RWPE1 (cell line): ENCODE measurements around the gene TMEM263.

ENCODE experiments used
- CTCF ChIA-PET: fragments of 350-600 bp; sonication (Branson Sonifier 250); formaldehyde crosslinking; extraction: SDS; loops from one replicate; lab custom pipeline; 2021; lab: Yijun Ruan, JAX
- POLR2A ChIA-PET: fragments of 400-600 bp; formaldehyde crosslinking; extraction: SDS; loops from one replicate; lab custom pipeline; 2020; ENCODE audit warnings: antibody characterized with exemption; ENCODE audit not compliant: low non-redundant PET; lab: Yijun Ruan, JAX
- DNase-seq: peaks from one replicate; pipeline ENCODE4 v3.0.0; 2012; ENCODE audit warnings: low spot score
- H3K27ac ChIP-seq: fragments of 450-650 bp; 2 replicates; pipeline ENCODE4 v1.5.1; 2017
- TF ChIP-seq, protein P1 (sequence below): fragments of 450-650 bp; conservative IDR thresholded peaks from 2 replicates; pipeline ENCODE4 v1.5.1; 2017; ENCODE audit warnings: low read depth, mild to moderate bottlenecking

The TMEM263 gene

GRCh38 chr12:106911581-106911980 lies 44.1 kb upstream of the TMEM263 start:
- POLR2A ChIA-PET, result no interaction called here
- CTCF ChIA-PET, result interaction anchor here (1.0 kb wide), 1 partner anchor 8 kb away, joined by 3 read pairs; no protein-coding TSS in a partner anchor
- no peak for DNase-seq
- H3K27ac ChIP-seq, result no peak overlapping the region
- TF ChIP-seq, protein P1, sequence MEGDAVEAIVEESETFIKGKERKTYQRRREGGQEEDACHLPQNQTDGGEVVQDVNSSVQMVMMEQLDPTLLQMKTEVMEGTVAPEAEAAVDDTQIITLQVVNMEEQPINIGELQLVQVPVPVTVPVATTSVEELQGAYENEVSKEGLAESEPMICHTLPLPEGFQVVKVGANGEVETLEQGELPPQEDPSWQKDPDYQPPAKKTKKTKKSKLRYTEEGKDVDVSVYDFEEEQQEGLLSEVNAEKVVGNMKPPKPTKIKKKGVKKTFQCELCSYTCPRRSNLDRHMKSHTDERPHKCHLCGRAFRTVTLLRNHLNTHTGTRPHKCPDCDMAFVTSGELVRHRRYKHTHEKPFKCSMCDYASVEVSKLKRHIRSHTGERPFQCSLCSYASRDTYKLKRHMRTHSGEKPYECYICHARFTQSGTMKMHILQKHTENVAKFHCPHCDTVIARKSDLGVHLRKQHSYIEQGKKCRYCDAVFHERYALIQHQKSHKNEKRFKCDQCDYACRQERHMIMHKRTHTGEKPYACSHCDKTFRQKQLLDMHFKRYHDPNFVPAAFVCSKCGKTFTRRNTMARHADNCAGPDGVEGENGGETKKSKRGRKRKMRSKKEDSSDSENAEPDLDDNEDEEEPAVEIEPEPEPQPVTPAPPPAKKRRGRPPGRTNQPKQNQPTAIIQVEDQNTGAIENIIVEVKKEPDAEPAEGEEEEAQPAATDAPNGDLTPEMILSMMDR, result no peak

DNA sequence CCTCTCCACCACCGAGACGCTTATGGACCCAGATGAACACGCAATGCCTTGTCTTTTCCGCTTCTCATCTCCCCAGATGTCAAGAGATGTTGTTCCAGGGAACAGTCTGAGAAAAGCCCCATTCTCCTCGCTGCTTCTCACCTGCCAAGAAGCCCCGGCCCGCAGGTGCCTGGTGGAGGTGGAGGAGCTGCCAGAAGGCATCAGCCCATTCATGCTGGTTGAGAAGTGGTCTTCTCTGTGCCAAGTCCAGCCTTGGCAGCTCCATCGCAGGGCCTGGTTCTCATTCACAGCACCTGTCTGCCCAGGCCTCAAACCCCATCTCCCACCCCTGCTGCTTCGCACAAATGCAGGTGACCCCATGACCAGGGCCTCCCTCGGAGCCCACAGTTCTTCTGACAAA lies 42.3 kb upstream of the TMEM263 start:
- TF ChIP-seq, protein P1, result no peak
- H3K27ac ChIP-seq, result no peak overlapping the region
- POLR2A ChIA-PET, result no interaction called here
- DNase-seq, result no peak
- CTCF ChIA-PET, result no interaction called here

DNA sequence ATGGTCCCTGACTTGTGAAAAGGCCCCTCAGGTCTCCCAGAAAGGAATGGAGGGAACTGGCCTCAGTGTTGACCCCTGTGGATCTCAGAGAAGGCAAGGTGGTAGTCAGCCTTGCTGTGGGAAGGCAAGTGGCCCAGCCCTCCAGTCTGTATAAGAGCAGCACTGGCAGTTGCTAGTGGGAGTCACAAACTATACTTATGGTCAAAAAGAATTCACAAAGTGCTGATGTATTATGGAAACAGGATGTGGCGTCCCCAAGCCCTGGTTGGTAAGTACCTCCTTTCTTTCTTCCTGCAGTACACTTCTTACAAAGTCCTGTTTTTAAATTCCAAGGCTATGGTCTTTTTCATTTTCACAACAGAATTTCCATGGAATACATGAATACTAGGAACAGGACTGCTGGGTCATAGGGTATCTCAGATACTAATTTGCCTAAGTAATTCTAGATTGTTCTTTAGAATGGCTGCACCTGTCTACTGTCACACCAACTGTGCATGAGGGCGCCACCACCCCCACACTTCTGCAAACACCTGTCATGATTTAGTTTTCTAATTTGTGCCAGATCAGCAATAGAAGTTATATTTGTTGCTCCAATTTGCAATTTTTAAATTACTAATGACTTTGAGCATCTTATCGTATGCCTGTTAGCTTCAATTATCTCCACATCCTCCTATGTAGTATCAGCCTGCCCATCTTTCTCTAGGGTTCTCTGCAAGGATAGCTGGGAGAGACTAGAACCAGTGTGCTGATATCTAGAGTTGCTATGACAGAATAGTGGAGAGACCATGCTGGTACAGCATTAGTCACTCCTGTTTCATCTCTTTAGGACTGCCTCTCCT lies 40.7 kb upstream of the TMEM263 start:
- ChIA-PET POLR2A (no interaction called here), CTCF (interaction anchor here (0.6 kb wide), 1 partner anchor 557 kb away, joined by 4 read pairs; no protein-coding TSS in a partner anchor)
- H3K27ac ChIP-seq, result no peak overlapping the region
- TF ChIP-seq, protein P1, result no peak
- DNase-seq, result no peak

DNA sequence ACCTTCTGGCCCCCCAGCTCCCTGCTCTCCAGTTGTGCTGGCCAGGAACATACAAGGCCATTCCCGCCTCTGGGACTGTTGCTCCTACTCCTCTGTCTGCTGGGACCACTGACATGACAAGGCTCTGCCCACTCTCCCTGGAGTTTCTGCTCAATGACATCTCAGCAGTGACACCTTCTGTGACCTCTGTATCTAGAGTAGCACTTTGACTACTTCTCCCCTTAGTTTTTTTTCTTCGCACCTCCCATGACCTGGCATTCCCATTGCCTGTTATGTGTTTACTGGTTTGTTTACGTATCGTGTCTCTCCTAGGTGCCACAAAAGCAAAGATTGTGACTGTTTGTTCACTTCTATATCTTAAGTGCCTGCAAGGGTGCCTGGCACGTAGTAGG lies 40.1 kb upstream of the TMEM263 start:
- ChIA-PET CTCF (interaction anchor here (0.6 kb wide), 1 partner anchor 557 kb away, joined by 4 read pairs; no protein-coding TSS in a partner anchor), POLR2A (no interaction called here)
- DNase-seq, result no peak
- TF ChIP-seq, protein P1, result no peak
- H3K27ac ChIP-seq, result no peak overlapping the region

- H3K27ac ChIP-seq, result no peak overlapping the region
- ChIA-PET POLR2A (no interaction called here), CTCF (interaction anchor here (0.7 kb wide), 1 partner anchor 841 kb away, joined by 3 read pairs; no protein-coding TSS in a partner anchor)
- DNase-seq, result no peak
- TF ChIP-seq, protein P1, result no peak
These were observed 38.2 kb upstream of the TMEM263 start for GRCh38 chr12:106917503-106917902.

DNA sequence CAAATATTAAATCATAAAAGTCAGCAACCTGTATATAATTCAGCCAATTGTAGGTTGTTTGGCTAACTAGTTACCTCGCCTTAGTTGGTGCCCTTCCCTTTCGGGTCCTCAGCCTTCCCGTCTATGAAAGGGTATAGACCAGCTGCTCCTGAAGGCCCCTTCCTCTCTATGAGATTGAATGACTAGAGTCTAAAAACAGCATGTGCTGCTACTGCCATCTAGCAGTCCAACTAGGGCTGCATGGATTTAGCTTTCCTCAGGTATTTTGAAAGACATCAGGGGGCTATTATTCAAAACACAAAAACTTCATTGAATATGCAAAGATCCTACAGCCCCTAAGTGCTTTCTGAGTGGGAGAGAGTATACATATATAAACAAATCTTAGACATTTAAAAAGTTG lies 37.0 kb upstream of the TMEM263 start:
- H3K27ac ChIP-seq, result no peak overlapping the region
- TF ChIP-seq, protein P1, result peak; percentile 68
- peak; percentile 24 for DNase-seq
- ChIA-PET CTCF (interaction anchor here (0.5 to 1.7 kb wide), 13 partner anchors 15 to 1532 kb away, joined by 3 to 10 read pairs (median 5); partner anchors contain the start of gene POLR3B), POLR2A (no interaction called here)
